Fibroblast of villous mesenchyme (primary cell): ENCODE data around the gene OR1Q1. TPM values are rescaled to one million over a fixed set of nuclear protein-coding genes. Genes with fewer than 3 reads are reported as not detected.

Experiments
- DNase-seq: peaks from one replicate; pipeline ENCODE4 v3.0.0-alpha.2; 2010; ENCODE audit warnings: low read depth
- H3K4me3 ChIP-seq: 2 replicates; pipeline ENCODE4 v1.5.1; 2011; ENCODE audit warnings: low read depth, mild to moderate bottlenecking, low read length
- CTCF ChIP-seq: IDR thresholded peaks from 2 replicates; pipeline ENCODE4 v1.5.1; 2012; ENCODE audit warnings: low read depth, mild to moderate bottlenecking, low read length; ENCODE audit not compliant: insufficient read depth
- total RNA-seq: library from RNA; depleted of rRNA; stranded (reverse); fragments of >200 nt; gene quantifications from 2 replicates; pipeline ENCODE4 v1.2.3, GENCODE V29; 2012

Gene OR1Q1
- total RNA-seq, 1 donor = not detected

GRCh38 chr9:122606587-122606986 lies 8.0 kb upstream of the OR1Q1 start:
- no peak overlapping the region for H3K4me3 ChIP-seq
- DNase-seq = no peak
- no peak for TF ChIP-seq CTCF

GRCh38 chr9:122609804-122610203 lies 4.7 kb upstream of the OR1Q1 start:
- no peak for TF ChIP-seq CTCF
- DNase-seq = no peak
- H3K4me3 ChIP-seq = no peak overlapping the region

GRCh38 chr9:122619996-122620395 lies 5.5 kb downstream of the OR1Q1 start:
- TF ChIP-seq CTCF = no peak
- H3K4me3 ChIP-seq = no peak overlapping the region
- no peak for DNase-seq

- TF ChIP-seq CTCF = no peak
- no peak for DNase-seq
- no peak overlapping the region for H3K4me3 ChIP-seq
Measured at GRCh38 chr9:122642226-122642625, 27.7 kb downstream of the OR1Q1 start.

- H3K4me3 ChIP-seq = no peak overlapping the region
- no peak for DNase-seq
- no peak for TF ChIP-seq CTCF
Measured at GRCh38 chr9:122656378-122656777, 41.8 kb downstream of the OR1Q1 start.

GRCh38 chr9:122657527-122657926 lies 43.0 kb downstream of the OR1Q1 start, which contains the start of gene OR1B1:
Gene OR1B1, minus strand, starts transcription at chr9:122657627.
- no peak within 1 kb of the TSS for H3K4me3 ChIP-seq
- no peak for TF ChIP-seq CTCF
- DNase-seq = no peak

GRCh38 chr9:122661416-122661815 lies 46.9 kb downstream of the OR1Q1 start, which contains the start of gene OR1L1:
Gene OR1L1, plus strand, starts transcription at chr9:122661716. Its CDS starts 0 bp downstream, at chr9:122661716.
- H3K4me3 ChIP-seq = no peak within 1 kb of the TSS
- TF ChIP-seq CTCF = no peak
- DNase-seq = no peak
